NCI-H1436 (cell line): ENCODE results near the gene NGEF.

Experiments used
- DNase-seq: peaks from one replicate; lab custom pipeline; 2025; lab: John Stamatoyannopoulos, UW

Gene NGEF

DNA sequence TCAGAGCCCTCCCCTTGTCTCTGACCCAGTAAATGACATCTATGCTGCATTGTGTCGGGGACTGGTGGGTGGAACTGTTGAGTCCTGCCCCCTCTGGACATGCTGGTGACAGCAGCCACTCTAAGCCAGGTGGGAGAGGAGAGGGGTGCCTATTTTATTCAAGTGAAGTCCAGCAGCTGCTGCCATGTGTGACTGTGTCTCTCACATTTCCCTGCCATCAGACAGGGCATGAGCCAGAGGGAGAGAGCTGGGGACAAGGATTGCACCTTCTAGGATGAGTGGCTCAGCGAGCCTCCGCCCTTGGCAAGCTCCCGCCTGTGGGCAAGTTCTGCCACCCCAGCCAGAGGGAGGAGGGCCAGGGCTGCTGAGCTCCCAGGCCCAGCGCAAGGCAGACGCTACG is 13.7 kb downstream of the NGEF start:
- DNase-seq: no peak

DNA sequence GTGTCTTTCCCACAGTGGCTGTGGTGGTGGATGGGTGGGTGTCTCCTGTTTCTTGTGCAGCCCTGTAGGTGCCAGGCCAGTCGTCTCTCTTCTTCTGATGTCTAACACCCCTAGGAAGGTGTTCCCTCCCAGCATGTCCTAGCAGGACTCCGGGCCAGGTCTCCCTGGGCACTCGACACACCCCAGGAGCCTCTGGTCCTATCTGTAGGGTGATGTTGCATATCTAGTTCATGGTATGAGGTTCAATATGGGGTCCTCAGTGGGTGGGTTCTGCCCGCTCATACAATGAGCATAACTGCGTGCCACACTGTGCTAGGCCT is 14.4 kb downstream of the NGEF start:
- DNase-seq: no peak

DNA sequence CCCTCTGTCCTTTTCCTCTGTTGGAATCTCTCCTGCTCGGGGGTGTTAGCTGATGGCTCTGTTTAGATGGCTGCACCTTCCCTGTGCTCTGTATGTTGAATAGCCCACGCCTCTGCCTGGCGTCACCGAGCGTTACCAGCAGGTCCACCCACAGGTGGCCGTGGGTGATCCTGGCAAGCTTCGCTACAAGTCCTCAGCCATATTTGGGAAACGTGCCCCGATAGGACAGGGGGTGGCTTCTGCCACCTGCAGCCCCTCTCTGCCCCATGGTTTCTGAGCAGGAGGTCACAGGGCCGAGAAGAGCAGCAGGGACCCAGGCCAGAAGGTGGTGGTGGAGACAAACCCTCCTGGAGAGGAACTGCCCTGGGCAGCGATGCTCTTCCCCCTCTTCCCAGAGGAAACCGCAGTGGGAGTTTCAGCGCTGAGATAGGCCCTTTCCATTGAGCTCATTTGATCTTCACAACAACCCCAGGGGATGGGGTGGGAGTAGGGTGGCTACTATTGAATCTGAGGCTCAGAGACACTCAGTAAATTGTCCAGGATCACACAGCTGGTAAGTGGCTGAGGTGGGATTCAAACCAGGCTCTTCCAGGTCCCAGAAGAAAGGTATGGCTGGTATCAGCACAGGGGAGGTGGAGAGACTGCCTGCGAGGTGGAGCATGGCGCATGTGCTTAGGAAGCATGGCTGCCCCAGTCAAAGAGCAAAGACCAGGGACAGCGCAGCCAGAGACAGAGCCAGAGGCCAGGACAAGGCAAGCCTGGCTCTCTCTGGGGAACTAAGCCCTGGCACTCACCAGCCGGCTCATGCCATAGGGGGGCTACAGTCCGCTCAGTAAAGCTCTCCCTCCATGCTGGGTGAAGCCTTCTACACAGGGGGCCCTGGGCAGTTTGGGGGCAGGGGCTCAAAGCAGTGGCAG is 15.0 kb downstream of the NGEF start:
- DNase-seq: no peak

DNA sequence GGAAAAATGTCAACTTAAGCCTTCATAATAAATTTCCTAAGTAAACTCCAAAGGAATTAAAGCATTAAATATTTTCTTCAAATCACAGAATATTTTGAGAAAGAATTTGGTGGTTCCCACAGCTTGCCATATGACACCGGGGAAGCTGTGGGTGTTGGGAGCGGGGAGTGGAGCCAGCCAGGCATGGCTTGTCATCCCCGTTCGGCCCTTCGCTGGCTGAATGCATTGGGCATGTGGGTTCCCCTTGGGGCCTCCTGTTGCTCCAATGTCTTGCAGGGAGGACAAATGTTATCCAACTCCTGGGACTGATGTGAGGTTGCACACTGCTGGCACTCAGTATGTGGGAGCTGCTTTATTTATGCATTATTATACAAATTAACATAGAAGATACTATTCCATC is 18.6 kb downstream of the NGEF start:
- no peak for DNase-seq

DNA sequence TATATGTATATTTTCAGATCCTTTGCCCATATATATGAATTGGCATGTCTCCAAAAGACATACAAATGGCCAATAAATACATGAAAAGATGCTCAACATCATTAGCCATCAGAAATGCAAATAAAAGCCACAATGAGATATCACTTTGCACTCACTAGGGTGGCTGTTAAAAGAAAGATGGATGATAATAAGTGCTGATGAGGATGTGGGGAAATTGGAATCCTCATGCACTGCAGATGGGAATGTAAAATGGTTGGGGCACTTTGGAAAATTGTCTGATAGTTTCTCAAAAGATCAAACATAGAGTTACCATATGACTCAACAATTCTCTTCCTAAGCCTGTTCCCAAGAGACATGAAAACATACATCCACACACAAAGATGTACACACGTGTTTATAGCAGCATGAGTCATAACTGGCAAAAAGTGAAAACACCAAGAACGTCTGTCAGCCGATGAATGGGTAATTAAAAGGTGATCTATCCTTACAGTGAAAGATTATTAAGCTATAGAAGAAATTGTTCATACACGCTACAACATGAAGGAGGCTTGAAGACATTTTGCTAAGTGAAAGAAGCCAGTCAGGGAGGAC is 19.7 kb downstream of the NGEF start:
- no peak for DNase-seq

- no peak for DNase-seq
These were observed 26.9 kb downstream of the NGEF start for GRCh38 chr2:232986155-232986554.

GRCh38 chr2:232984451-232985207 is 28.4 kb downstream of the NGEF start:
- DNase-seq: no peak

DNA sequence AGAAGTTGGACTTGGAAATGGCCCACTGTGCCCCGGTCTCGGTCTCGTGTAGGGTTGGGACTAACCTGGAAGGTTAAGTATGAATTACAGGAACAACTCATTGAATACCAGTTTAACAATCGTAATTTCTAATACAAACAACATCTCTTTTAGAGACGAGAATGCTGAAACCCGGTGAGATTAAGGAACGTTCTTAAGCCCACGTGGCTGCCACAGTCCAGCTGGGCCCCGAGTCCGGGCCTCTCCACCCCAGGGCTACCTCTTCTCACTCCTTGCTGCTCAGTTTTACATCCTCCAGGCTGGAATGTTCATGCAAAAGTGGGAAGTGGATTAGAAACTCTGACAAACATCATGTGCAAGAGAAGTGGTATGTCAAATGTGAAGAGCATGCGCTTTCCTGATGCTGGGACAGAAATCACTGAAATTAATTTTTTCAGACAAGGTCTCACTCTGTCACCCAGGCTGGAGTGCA is 29.4 kb downstream of the NGEF start:
- no peak for DNase-seq

DNA sequence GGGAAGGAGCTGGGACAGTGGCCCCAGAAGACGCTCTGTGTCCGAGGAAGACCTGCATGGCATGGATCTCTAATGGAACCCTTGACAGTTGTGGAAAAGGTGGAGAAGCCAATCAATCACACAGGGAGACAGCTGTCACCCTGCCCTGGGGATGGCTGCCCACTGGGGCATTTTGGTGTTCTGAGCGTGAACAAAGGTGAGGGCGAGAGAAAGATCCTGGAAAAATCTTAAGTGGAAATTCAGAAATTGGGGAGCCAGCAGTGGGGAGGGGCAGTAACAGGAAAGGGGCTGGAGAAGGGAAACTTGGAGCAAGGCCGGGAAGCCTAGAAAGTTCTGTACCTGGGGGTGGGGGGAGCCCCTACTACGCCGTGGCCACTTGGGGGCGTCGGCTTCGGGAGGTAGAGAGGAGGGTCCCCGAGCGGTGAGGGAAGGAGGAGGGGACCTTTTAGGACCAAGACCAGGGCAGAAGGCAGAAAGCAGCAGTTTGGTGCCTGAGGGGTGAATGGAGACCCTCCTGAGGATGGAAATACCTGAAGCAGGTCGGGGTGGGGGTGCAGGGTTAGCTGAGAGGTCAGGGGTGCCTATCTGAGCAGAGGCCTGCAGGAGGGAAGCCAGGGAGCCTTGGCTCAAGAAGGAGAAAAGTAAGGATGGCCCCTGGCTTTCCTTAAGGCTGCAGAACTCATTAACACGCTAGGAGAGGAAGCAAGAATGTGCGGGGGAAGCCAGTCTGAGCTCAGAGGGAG is 30.0 kb downstream of the NGEF start:
- no peak for DNase-seq

GRCh38 chr2:232981767-232982360 is 31.2 kb downstream of the NGEF start:
- no peak for DNase-seq

- DNase-seq: no peak
These were observed 31.7 kb downstream of the NGEF start for GRCh38 chr2:232981356-232981755.

GRCh38 chr2:232980683-232981082 is 32.4 kb downstream of the NGEF start:
- peak; percentile 49 for DNase-seq

DNA sequence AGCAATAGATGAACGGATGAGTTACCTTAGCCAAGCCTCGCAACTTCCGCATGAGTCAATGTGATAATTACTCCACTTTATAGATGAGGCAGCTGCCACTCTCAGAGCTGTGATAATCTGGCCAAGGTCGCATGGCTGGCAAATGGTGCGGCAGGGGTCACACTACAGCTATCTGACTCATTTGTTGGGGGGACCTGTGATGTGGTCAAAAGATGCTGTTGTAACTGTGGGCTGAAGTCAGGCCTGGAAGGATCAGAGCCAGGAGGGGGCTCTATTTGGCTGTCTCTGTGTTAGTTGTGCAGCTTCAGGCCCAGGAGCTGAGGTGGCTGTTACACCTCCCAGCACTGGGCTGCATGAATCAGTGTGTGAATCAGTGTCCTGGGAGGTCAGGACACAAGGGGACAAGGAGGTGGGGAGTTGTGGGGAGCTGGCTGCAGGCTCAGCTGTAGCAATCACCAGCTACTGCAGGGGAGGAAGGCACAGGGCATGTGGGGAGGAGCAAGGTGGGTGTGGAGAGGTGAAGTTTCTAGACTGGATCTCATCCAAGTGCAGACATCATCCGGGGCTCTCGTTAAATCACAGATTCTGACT is 33.1 kb downstream of the NGEF start:
- DNase-seq: no peak

GRCh38 chr2:232977438-232977971 is 35.6 kb downstream of the NGEF start:
- no peak for DNase-seq

GRCh38 chr2:232976666-232977437 is 36.2 kb downstream of the NGEF start:
- no peak for DNase-seq

GRCh38 chr2:232976176-232976575 is 36.9 kb downstream of the NGEF start:
- DNase-seq: no peak

GRCh38 chr2:232974396-232974795 is 38.7 kb downstream of the NGEF start:
- DNase-seq: no peak

GRCh38 chr2:232973796-232974195 is 39.3 kb downstream of the NGEF start:
- no peak for DNase-seq

GRCh38 chr2:232973011-232973735 is 39.9 kb downstream of the NGEF start:
- no peak for DNase-seq

GRCh38 chr2:232971744-232972143 is 41.3 kb downstream of the NGEF start:
- DNase-seq: no peak
